ENCODE results near the gene ENHO.

The ENHO gene

DNA sequence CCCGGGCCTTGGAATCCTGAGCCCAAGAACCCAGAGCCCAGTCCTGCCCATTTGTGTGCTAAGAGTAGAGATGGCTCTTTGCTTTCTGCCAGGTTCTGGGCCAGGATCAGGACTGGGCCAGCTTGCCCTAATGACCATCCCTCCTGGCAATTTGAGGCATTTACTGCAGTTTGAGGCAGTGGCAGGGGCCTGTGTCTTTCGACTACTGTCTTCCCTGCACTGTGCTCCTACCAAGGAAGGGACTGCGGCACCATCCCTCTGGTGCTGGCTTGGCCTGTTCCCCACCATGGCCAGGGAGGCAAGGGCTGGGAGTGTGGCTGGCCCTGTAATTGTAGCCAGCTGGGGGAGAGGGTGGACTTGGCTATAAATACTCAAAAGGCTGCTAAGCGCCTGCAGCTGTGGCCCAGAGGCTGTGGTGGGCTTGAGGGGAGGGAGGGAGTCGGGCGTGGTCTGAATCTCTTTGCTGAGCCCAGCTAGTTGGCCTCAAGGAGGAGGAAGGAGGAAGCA lies 4.6 kb downstream of the ENHO start:
- DNase-seq (ENCODE audit: low read depth, low spot score) = no peak
- Histone ChIP-seq H3K27me3 (ENCODE audit: insufficient read depth, insufficient read length) (peaks cover 12% of the 10 kb centered on the region), H3K4me1 (ENCODE audit: insufficient read depth, insufficient read length) (peaks cover 21% of the 10 kb centered on the region), H3K9me3 (ENCODE audit: insufficient read depth, low read length) (no peaks in the 10 kb centered on the region), H3K36me3 (ENCODE audit: insufficient read depth, insufficient read length, low read length) (no peaks in the 10 kb centered on the region), H3K4me3 (ENCODE audit: insufficient read length, low read depth) (no peak overlapping the region), H3K9ac (ENCODE audit: insufficient read length, low read depth) (peak overlapping the region; percentile 3)
- no peak for TF ChIP-seq SUZ12 (IDR thresholded peaks at IDR 0.05; ENCODE audit: extremely low read depth, insufficient read depth, insufficient read length)
- TF ChIP-seq ZNF274 (IDR thresholded peaks at IDR 0.05; ENCODE audit: low read depth, low read length) = no peak
- no peak for TF ChIP-seq YY1 (IDR thresholded peaks at IDR 0.05; ENCODE audit: insufficient read depth, insufficient read length)

DNA sequence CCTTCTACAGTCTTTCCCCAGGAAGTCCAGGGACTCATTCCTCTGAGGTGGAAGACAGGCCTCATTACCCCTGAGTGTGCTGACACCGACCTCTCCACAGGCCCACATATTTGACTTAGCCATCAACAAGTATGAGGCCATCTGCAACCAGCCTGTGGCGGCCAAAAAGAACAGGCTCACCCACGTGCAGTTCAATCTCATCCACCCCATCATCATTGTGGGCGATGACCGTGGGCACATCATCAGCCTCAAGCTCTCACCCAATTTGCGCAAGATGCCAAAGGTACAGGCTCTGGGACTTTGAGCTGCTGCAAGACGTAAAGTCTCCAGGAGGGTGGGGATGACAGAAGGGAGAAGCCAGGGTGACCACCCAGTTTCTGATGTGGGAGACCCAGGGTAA lies 5.6 kb downstream of the ENHO start:
- TF ChIP-seq ZNF274 (IDR thresholded peaks at IDR 0.05; ENCODE audit: low read depth, low read length) (no peak), YY1 (IDR thresholded peaks at IDR 0.05; ENCODE audit: insufficient read depth, insufficient read length) (no peak), SUZ12 (IDR thresholded peaks at IDR 0.05; ENCODE audit: extremely low read depth, insufficient read depth, insufficient read length) (no peak)

DNA sequence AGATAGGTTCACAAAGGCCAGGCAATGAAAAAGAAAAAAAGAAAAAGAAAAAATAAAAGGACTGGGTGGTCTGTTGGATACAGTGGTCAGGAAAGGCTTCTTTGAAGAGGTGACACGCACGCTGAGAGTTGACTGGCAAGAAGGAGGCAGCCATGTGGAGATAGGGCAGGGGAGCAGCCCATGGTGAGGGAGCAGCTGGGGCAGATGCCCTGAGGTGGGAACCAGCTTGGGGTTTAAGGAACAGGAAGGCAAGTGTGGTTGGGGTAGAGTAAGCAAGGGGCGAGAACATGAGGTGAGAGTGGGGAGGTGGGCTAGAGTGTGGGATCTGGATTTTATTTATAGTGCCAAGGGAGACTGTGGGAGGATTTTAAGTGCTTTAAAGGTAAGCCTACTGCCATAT lies 6.8 kb downstream of the ENHO start:
- DNase-seq (ENCODE audit: low read depth, low spot score) = no peak
- H3K4me1 ChIP-seq (ENCODE audit: insufficient read depth, insufficient read length) = peaks cover 31% of the 10 kb centered on the region
- TF ChIP-seq YY1 (IDR thresholded peaks at IDR 0.05; ENCODE audit: insufficient read depth, insufficient read length) (no peak), ZNF274 (IDR thresholded peaks at IDR 0.05; ENCODE audit: low read depth, low read length) (no peak), SUZ12 (IDR thresholded peaks at IDR 0.05; ENCODE audit: extremely low read depth, insufficient read depth, insufficient read length) (no peak)

More for the DNA sequence above, 5.6 kb downstream of the ENHO start:
- Histone ChIP-seq H3K4me1 (ENCODE audit: insufficient read depth, insufficient read length) (peaks cover 30% of the 10 kb centered on the region), H3K27me3 (ENCODE audit: insufficient read depth, insufficient read length) (peaks cover 7% of the 10 kb centered on the region), H3K36me3 (ENCODE audit: insufficient read depth, insufficient read length, low read length) (no peaks in the 10 kb centered on the region), H3K4me3 (ENCODE audit: insufficient read length, low read depth) (no peak overlapping the region), H3K9me3 (ENCODE audit: insufficient read depth, low read length) (no peaks in the 10 kb centered on the region), H3K9ac (ENCODE audit: insufficient read length, low read depth) (no peak overlapping the region)
- DNase-seq (ENCODE audit: low read depth, low spot score) = no peak

DNA sequence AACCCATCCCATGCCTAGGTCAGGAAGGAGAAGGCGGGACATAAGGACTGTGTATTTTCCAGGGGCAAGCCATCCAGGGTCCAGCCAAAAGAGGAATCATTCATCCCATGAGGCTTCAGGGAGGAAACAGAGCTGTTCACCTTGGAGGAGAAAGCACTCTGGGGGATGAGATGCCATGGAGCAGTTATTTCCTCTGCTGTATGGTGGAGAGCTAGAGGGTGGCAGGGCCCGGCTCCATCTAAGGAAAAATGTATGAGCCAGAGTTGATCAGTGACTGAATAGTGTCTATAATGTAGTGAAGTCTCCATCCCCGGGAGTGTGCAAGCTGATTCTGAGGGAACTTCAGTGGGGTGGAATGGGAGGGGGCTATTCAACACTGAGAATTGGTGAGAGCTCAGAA lies 8.0 kb downstream of the ENHO start:
- H3K4me1 ChIP-seq (ENCODE audit: insufficient read depth, insufficient read length) = peaks cover 35% of the 10 kb centered on the region
- TF ChIP-seq ZNF274 (IDR thresholded peaks at IDR 0.05; ENCODE audit: low read depth, low read length) (no peak), YY1 (IDR thresholded peaks at IDR 0.05; ENCODE audit: insufficient read depth, insufficient read length) (no peak), SUZ12 (IDR thresholded peaks at IDR 0.05; ENCODE audit: extremely low read depth, insufficient read depth, insufficient read length) (no peak)
- H3K9me3 ChIP-seq (ENCODE audit: insufficient read depth, low read length) = no peaks in the 10 kb centered on the region
- DNase-seq (ENCODE audit: low read depth, low spot score) = no peak
- H3K36me3 ChIP-seq (ENCODE audit: insufficient read depth, insufficient read length, low read length) = no peaks in the 10 kb centered on the region
- H3K4me3 ChIP-seq (ENCODE audit: insufficient read length, low read depth) = no peak overlapping the region
- H3K27me3 ChIP-seq (ENCODE audit: insufficient read depth, insufficient read length) = no peaks in the 10 kb centered on the region
- H3K9ac ChIP-seq (ENCODE audit: insufficient read length, low read depth) = no peak overlapping the region

More for the DNA sequence above, 6.8 kb downstream of the ENHO start:
- Histone ChIP-seq H3K36me3 (ENCODE audit: insufficient read depth, insufficient read length, low read length) (no peaks in the 10 kb centered on the region), H3K9me3 (ENCODE audit: insufficient read depth, low read length) (no peaks in the 10 kb centered on the region), H3K27me3 (ENCODE audit: insufficient read depth, insufficient read length) (no peaks in the 10 kb centered on the region), H3K9ac (ENCODE audit: insufficient read length, low read depth) (no peak overlapping the region), H3K4me3 (ENCODE audit: insufficient read length, low read depth) (no peak overlapping the region)

DNA sequence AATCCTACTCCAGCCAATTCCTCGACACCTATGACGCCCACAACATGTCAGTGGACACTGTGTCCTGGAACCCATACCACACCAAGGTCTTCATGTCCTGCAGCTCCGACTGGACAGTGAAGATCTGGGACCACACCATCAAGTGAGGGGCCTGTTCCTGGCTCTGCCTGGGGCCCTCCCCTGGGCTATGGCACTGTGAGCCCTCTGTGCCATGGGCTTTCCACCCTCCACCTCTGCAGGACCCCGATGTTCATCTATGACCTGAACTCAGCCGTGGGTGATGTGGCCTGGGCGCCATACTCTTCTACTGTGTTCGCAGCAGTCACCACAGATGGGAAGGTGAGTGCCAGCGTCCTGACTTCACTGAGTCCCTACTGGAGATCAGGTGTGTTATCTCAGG lies 8.4 kb downstream of the ENHO start:
- H3K9ac ChIP-seq (ENCODE audit: insufficient read length, low read depth) = peak overlapping the region; percentile 57
- no peaks in the 10 kb centered on the region for H3K9me3 ChIP-seq (ENCODE audit: insufficient read depth, low read length)
- peaks cover 35% of the 10 kb centered on the region for H3K4me1 ChIP-seq (ENCODE audit: insufficient read depth, insufficient read length)
- H3K4me3 ChIP-seq (ENCODE audit: insufficient read length, low read depth) = no peak overlapping the region
- DNase-seq (ENCODE audit: low read depth, low spot score) = no peak
- no peaks in the 10 kb centered on the region for H3K36me3 ChIP-seq (ENCODE audit: insufficient read depth, insufficient read length, low read length)
- TF ChIP-seq ZNF274 (IDR thresholded peaks at IDR 0.05; ENCODE audit: low read depth, low read length) (no peak), SUZ12 (IDR thresholded peaks at IDR 0.05; ENCODE audit: extremely low read depth, insufficient read depth, insufficient read length) (no peak), YY1 (IDR thresholded peaks at IDR 0.05; ENCODE audit: insufficient read depth, insufficient read length) (no peak)
- H3K27me3 ChIP-seq (ENCODE audit: insufficient read depth, insufficient read length) = no peaks in the 10 kb centered on the region

DNA sequence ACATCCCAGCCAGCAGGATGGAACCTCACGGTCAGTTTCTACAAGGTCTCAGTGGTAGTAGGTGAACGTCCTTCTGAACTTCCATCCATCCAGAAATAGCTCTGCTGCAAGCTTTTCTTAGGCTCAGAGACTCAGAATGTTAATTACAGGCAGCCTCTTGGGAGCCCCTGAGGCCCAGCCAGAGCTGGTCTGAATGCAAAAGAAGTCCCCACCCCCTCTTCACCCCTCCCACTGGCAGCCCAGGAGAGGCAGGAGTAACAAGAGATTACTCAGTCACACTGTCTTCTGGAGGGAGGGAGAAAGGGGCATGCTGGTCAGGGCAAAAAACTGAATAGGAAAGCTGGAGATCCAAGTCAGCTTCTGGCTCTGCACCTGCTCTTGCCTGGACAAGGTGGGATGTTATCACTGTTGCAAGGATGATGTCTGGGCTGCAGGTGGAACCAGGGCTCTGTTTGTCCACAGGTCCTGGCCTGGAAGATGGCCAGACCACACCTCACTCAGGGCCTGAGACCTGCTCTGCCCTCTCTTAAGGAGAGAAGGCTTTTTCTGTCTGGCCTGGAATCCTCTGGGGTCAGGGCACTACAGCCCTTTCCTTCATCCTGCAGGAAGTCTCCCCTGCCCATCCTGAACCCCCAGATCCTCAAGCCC lies 9.1 kb downstream of the ENHO start:
- no peaks in the 10 kb centered on the region for H3K36me3 ChIP-seq (ENCODE audit: insufficient read depth, insufficient read length, low read length)
- peak overlapping the region; percentile 57 for H3K9ac ChIP-seq (ENCODE audit: insufficient read length, low read depth)
- H3K27me3 ChIP-seq (ENCODE audit: insufficient read depth, insufficient read length) = no peaks in the 10 kb centered on the region
- no peaks in the 10 kb centered on the region for H3K9me3 ChIP-seq (ENCODE audit: insufficient read depth, low read length)
- H3K4me1 ChIP-seq (ENCODE audit: insufficient read depth, insufficient read length) = peaks cover 35% of the 10 kb centered on the region
- peak overlapping the region; percentile 8 for H3K4me3 ChIP-seq (ENCODE audit: insufficient read length, low read depth)
- no peak for TF ChIP-seq SUZ12 (IDR thresholded peaks at IDR 0.05; ENCODE audit: extremely low read depth, insufficient read depth, insufficient read length)
- peak; percentile 85 for DNase-seq (ENCODE audit: low read depth, low spot score)

DNA sequence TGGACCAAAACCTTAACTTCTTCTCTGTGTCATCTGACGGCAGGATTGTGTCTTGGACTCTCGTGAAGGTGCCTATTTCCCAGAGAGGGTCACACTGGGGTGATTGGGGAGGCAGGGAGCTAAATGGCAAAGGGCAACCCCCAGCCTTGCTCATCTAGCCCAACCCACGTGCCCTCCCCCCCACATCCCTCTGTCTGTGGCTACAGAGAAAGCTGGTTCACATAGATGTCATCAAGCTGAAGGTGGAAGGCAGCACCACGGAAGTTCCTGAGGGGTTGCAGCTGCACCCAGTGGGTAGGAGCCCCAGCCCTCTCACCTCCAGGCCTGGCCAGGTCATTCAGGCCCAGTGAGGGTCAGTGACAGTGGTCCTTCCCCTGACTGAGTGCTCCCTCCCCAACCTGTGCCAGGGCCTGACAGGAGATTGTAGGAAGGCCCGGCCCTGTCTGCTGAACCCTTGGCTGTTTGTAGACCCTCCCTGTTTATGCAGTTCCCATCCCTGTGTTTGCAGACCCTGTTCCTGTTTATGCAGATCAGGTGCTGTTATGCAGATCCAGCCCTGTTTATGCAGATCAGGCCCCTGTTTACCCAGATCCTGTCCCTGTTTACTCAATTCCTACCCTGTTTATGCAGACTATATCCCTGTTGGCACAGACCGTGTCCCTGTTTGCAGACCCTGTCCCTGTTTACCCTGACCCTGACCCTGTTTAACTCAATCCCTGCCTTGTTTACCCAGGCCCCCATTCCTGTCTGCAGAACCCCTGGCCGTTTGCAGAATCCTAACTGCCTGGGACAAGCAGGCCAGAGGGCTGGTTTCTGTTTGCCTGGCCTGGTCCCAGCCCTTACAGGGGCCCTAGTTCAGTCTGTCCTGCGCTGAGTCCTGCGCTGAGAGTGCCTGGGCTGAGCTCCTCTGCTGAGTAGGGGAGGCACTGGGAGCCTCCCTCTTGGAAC lies 10.4 kb downstream of the ENHO start:
- peaks cover 33% of the 10 kb centered on the region for H3K4me1 ChIP-seq (ENCODE audit: insufficient read depth, insufficient read length)
- H3K36me3 ChIP-seq (ENCODE audit: insufficient read depth, insufficient read length, low read length) = no peaks in the 10 kb centered on the region
- no peaks in the 10 kb centered on the region for H3K9me3 ChIP-seq (ENCODE audit: insufficient read depth, low read length)
- no peaks in the 10 kb centered on the region for H3K27me3 ChIP-seq (ENCODE audit: insufficient read depth, insufficient read length)
- peak overlapping the region; percentile 47 for H3K9ac ChIP-seq (ENCODE audit: insufficient read length, low read depth)
- H3K4me3 ChIP-seq (ENCODE audit: insufficient read length, low read depth) = no peak overlapping the region
- TF ChIP-seq ZNF274 (IDR thresholded peaks at IDR 0.05; ENCODE audit: low read depth, low read length) = no peak
- TF ChIP-seq SUZ12 (IDR thresholded peaks at IDR 0.05; ENCODE audit: extremely low read depth, insufficient read depth, insufficient read length) = no peak
- no peak for TF ChIP-seq YY1 (IDR thresholded peaks at IDR 0.05; ENCODE audit: insufficient read depth, insufficient read length)
- DNase-seq (ENCODE audit: low read depth, low spot score) = peak; percentile 43
